Measurements from ENCODE around the gene STAT4.

Gene STAT4

GRCh38 chr2:191144217-191144616, 6.6 kb downstream of the STAT4 start:
- no peak for DNase-seq (ENCODE audit: low spot score)

GRCh38 chr2:191143791-191144190, 7.0 kb downstream of the STAT4 start:
- DNase-seq (ENCODE audit: low spot score): no peak

GRCh38 chr2:191128911-191129304, 21.9 kb downstream of the STAT4 start:
- DNase-seq (ENCODE audit: low spot score): no peak

GRCh38 chr2:191128172-191128910, 22.5 kb downstream of the STAT4 start:
- DNase-seq (ENCODE audit: low spot score): no peak

GRCh38 chr2:191127235-191127634, 23.6 kb downstream of the STAT4 start:
- no peak for DNase-seq (ENCODE audit: low spot score)

- DNase-seq (ENCODE audit: low spot score): no peak
These were observed 24.3 kb downstream of the STAT4 start for GRCh38 chr2:191126386-191127085.

GRCh38 chr2:191125646-191126045, 25.1 kb downstream of the STAT4 start:
- DNase-seq (ENCODE audit: low spot score): no peak

- DNase-seq (ENCODE audit: low spot score): no peak
These were observed 28.0 kb downstream of the STAT4 start for GRCh38 chr2:191122638-191123294.

- no peak for DNase-seq (ENCODE audit: low spot score)
These were observed 33.5 kb downstream of the STAT4 start for GRCh38 chr2:191117341-191117740.

GRCh38 chr2:191115804-191116203, 35.0 kb downstream of the STAT4 start:
- DNase-seq (ENCODE audit: low spot score): no peak

GRCh38 chr2:191115391-191115790, 35.4 kb downstream of the STAT4 start:
- DNase-seq (ENCODE audit: low spot score): no peak

- DNase-seq (ENCODE audit: low spot score): peak; percentile 37
These were observed 36.3 kb downstream of the STAT4 start for GRCh38 chr2:191114403-191114886.

- DNase-seq (ENCODE audit: low spot score): no peak
These were observed 37.0 kb downstream of the STAT4 start for GRCh38 chr2:191113761-191114160.

- DNase-seq (ENCODE audit: low spot score): no peak
These were observed 38.3 kb downstream of the STAT4 start for GRCh38 chr2:191112448-191112901.

GRCh38 chr2:191109888-191110287, 40.9 kb downstream of the STAT4 start:
- no peak for DNase-seq (ENCODE audit: low spot score)

GRCh38 chr2:191108331-191108730, 42.5 kb downstream of the STAT4 start:
- DNase-seq (ENCODE audit: low spot score): no peak

- DNase-seq (ENCODE audit: low spot score): no peak
These were observed 45.7 kb downstream of the STAT4 start for GRCh38 chr2:191105082-191105481.

GRCh38 chr2:191103774-191104173, 47.0 kb downstream of the STAT4 start:
- no peak for DNase-seq (ENCODE audit: low spot score)

GRCh38 chr2:191100216-191100615, 50.6 kb downstream of the STAT4 start:
- DNase-seq (ENCODE audit: low spot score): no peak

- no peak for DNase-seq (ENCODE audit: low spot score)
These were observed 63.5 kb downstream of the STAT4 start for GRCh38 chr2:191087311-191087710.

- no peak for DNase-seq (ENCODE audit: low spot score)
These were observed 64.1 kb downstream of the STAT4 start for GRCh38 chr2:191086706-191087105.

GRCh38 chr2:191083540-191083939, 67.3 kb downstream of the STAT4 start:
- DNase-seq (ENCODE audit: low spot score): no peak

- DNase-seq (ENCODE audit: low spot score): no peak
These were observed 68.5 kb downstream of the STAT4 start for GRCh38 chr2:191082321-191082720.
